Measurements from ENCODE around the gene NR2C2. TPM values are rescaled to one million over a fixed set of nuclear protein-coding genes. Genes with fewer than 3 reads are reported as not detected.
A peak's percentile ranks its signal among the peaks of the same experiment; 100 is the strongest.

The NR2C2 gene
- total RNA-seq, 1 donor from 2014 or later = 23.5 TPM

DNA sequence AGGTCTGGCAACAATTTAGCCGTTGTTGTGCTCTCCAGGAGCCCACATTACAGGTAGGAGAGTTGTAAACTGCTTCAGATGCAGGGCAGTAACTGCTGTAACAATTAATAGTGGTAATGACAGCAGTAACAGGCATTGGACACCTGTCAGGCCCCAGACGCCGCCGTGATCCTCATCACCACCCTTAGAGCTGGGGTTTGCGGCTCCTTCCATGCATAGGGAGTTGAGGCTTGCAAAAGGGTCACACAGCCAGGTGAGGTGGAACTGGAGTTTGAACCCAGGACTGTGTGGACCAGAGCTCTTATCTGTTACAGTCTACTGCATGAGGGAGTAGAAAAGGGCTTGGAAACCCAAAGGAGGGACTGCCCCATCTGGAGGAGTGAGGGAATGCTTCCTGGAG lies 26.8 kb upstream of the NR2C2 start:
- H3K27me3 ChIP-seq = no peaks in the 10 kb centered on the region
- intact Hi-C loops (cut with DNase I) = loop anchor here (5.0 kb wide), 1 partner anchor 413 kb away; no protein-coding TSS in a partner anchor
- no peaks in the 10 kb centered on the region for H3K9me3 ChIP-seq
- TF ChIP-seq, protein P1, sequence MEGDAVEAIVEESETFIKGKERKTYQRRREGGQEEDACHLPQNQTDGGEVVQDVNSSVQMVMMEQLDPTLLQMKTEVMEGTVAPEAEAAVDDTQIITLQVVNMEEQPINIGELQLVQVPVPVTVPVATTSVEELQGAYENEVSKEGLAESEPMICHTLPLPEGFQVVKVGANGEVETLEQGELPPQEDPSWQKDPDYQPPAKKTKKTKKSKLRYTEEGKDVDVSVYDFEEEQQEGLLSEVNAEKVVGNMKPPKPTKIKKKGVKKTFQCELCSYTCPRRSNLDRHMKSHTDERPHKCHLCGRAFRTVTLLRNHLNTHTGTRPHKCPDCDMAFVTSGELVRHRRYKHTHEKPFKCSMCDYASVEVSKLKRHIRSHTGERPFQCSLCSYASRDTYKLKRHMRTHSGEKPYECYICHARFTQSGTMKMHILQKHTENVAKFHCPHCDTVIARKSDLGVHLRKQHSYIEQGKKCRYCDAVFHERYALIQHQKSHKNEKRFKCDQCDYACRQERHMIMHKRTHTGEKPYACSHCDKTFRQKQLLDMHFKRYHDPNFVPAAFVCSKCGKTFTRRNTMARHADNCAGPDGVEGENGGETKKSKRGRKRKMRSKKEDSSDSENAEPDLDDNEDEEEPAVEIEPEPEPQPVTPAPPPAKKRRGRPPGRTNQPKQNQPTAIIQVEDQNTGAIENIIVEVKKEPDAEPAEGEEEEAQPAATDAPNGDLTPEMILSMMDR (IDR thresholded peaks at IDR 0.05) = no peak
- H3K36me3 ChIP-seq = peaks cover 0 to 5% of the 10 kb centered on the region in 2 donors
- H3K4me1 ChIP-seq = peaks cover 0 to 6% of the 10 kb centered on the region in 2 donors
- no peak overlapping the region for H3K27ac ChIP-seq
- no peak for DNase-seq (ENCODE audit: low spot score in 2 of 2)
- H3K4me3 ChIP-seq = no peak overlapping the region

DNA sequence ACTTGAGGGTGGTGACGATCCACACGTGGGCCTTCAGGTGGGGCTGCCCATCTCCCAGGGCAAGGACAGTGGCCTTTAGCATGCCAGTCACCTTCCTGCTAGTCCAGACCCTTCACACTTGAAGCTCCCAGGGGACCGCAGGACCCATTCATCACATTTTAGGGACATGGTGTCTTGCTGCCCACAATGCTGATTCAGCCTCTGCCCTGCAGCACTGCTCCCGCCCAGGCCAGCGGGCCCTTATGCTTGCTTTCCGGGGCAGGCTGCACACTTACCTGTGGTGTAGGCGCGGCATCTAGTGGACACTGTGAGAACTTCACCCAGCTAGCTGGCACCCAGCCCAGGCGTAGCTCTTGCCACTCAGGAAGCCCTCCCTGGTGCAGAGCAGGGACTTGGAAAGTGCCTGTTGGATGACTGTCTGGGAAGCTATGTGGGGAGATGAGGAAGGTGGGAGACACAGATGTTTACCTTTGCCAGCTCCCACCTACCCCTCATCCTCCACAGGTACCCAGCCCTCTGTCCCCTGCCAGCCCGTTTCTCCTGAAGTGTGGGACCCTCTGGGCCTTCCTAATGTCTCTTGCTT lies 26.3 kb upstream of the NR2C2 start:
- intact Hi-C loops (cut with DNase I) = loop anchor here (1.0 to 5.0 kb wide), 3 partner anchors 130 to 414 kb away; no protein-coding TSS in a partner anchor
- peak; percentile 42 to 94 for DNase-seq (ENCODE audit: low spot score in 2 of 2)
- Histone ChIP-seq H3K4me3 (no peak overlapping the region), H3K36me3 (peaks cover 0 to 5% of the 10 kb centered on the region in 2 donors), H3K27ac (peak overlapping the region in 1 of 2 donors; percentile 9), H3K4me1 (peaks cover 0 to 6% of the 10 kb centered on the region in 2 donors), H3K9me3 (no peaks in the 10 kb centered on the region), H3K27me3 (no peaks in the 10 kb centered on the region)
- TF ChIP-seq, protein P1 (IDR thresholded peaks at IDR 0.05) = peak; percentile 98 to 99 (median 99)

GRCh38 chr3:14921811-14922705 lies 25.3 kb upstream of the NR2C2 start:
- Histone ChIP-seq H3K27me3 (no peaks in the 10 kb centered on the region), H3K9me3 (no peaks in the 10 kb centered on the region), H3K27ac (no peak overlapping the region), H3K36me3 (peaks cover 0 to 5% of the 10 kb centered on the region in 2 donors), H3K4me3 (no peak overlapping the region), H3K4me1 (peaks cover 0 to 6% of the 10 kb centered on the region in 2 donors)
- TF ChIP-seq, protein P1 (IDR thresholded peaks at IDR 0.05) = no peak
- intact Hi-C loops (cut with DNase I) = loop anchor here (1.0 to 5.0 kb wide), 3 partner anchors 131 to 415 kb away; no protein-coding TSS in a partner anchor
- DNase-seq (ENCODE audit: low spot score in 2 of 2) = no peak

- no peak overlapping the region for H3K27ac ChIP-seq
- intact Hi-C loops (cut with DNase I) = loop anchor here (5.0 kb wide), 1 partner anchor 416 kb away; no protein-coding TSS in a partner anchor
- no peaks in the 10 kb centered on the region for H3K9me3 ChIP-seq
- H3K4me1 ChIP-seq = peaks cover 0 to 6% of the 10 kb centered on the region in 2 donors
- peaks cover 0 to 5% of the 10 kb centered on the region in 2 donors for H3K36me3 ChIP-seq
- DNase-seq (ENCODE audit: low spot score in 2 of 2) = no peak
- no peak overlapping the region for H3K4me3 ChIP-seq
- no peaks in the 10 kb centered on the region for H3K27me3 ChIP-seq
- TF ChIP-seq, protein P1 (IDR thresholded peaks at IDR 0.05) = no peak
Measured at GRCh38 chr3:14922863-14923262, 24.5 kb upstream of the NR2C2 start.

DNA sequence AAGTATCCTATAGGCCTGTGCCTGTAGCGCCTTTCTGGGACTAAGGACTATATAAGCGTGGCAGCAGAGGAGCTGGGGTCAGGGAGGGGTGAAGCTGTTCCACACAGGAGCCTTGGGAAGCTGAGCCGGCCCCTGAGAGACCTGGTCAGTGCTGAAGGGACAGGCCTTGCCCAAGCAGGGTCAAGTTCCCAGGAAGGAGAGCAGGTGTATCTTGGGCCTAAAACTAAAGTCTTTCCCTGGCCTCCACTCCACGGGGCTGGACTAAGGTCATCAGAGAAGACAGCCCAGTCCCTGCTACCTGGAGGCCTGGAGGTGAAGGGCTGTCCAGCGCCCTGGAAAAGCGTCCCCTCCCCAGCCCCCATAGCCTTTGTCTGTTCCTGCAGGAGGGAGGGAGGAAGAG lies 23.9 kb upstream of the NR2C2 start:
- intact Hi-C loops (cut with DNase I) = loop anchor here (5.0 kb wide), 1 partner anchor 416 kb away; no protein-coding TSS in a partner anchor
- H3K9me3 ChIP-seq = no peaks in the 10 kb centered on the region
- no peak overlapping the region for H3K27ac ChIP-seq
- H3K4me3 ChIP-seq = no peak overlapping the region
- TF ChIP-seq, protein P1 (IDR thresholded peaks at IDR 0.05) = no peak
- H3K36me3 ChIP-seq = peaks cover 0 to 5% of the 10 kb centered on the region in 2 donors
- peaks cover 0 to 6% of the 10 kb centered on the region in 2 donors for H3K4me1 ChIP-seq
- no peak for DNase-seq (ENCODE audit: low spot score in 2 of 2)
- no peaks in the 10 kb centered on the region for H3K27me3 ChIP-seq

Data from ascending aorta (tissue), 2 donors.